Testis (tissue), 2 donors: Measurements from ENCODE around the gene CFAP90.

Experiments used
- POLR2A ChIP-seq: fragments of 450-650 bp; IDR thresholded peaks from one replicate; pipeline ENCODE4 v1.6.1; 2017; ENCODE audit warnings: antibody characterized with exemption, mild to moderate bottlenecking, moderate library complexity
- TF ChIP-seq, protein P1 (sequence below), 3 experiments: fragments of 450-650 bp in 2 of 3; fragments of 200-600 bp in 1 of 3; sonication (generic) in 1 of 3; IDR thresholded peaks; one replicate each; pipeline ENCODE4 v1.5.1; 2016 to 2019; ENCODE audit warnings: antibody characterized with exemption in 3 of 3, mild to moderate bottlenecking in 2 of 3, moderate library complexity in 1 of 3

DNA sequence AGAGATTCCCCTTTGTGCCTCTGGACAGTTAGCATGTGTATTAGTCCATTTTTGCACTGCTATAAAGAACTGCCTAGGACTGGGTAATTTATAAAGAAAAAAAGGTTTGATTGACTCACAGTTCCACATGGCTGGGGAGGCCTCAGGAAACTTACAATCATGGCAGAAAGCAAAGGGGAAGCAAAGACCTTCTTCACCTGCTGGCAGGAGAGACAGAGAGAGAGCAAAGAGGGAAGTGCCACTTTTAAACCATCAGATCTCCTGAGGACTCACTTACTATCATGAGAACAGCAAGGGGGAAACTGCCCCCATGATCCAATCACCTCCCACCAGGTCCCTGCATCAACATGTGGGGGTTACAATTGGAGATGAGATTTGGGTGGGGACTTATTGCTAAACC, 6.0 kb downstream of the CFAP90 start:
- TF ChIP-seq, protein P1, sequence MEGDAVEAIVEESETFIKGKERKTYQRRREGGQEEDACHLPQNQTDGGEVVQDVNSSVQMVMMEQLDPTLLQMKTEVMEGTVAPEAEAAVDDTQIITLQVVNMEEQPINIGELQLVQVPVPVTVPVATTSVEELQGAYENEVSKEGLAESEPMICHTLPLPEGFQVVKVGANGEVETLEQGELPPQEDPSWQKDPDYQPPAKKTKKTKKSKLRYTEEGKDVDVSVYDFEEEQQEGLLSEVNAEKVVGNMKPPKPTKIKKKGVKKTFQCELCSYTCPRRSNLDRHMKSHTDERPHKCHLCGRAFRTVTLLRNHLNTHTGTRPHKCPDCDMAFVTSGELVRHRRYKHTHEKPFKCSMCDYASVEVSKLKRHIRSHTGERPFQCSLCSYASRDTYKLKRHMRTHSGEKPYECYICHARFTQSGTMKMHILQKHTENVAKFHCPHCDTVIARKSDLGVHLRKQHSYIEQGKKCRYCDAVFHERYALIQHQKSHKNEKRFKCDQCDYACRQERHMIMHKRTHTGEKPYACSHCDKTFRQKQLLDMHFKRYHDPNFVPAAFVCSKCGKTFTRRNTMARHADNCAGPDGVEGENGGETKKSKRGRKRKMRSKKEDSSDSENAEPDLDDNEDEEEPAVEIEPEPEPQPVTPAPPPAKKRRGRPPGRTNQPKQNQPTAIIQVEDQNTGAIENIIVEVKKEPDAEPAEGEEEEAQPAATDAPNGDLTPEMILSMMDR (IDR thresholded peaks at IDR 0.05) = no peak
- TF ChIP-seq POLR2A = no peak
